K562 (cell line): ENCODE measurements around the gene TCHP. TPM values are rescaled to one million over a fixed set of nuclear protein-coding genes. Genes with fewer than 3 reads are reported as not detected.

Experiments
- ATAC-seq: fragments of 200-7000 bp; cut with Tn5 transposase; 3 replicates; pipeline ENCODE4 v1.9.1; 2020; ENCODE audit warnings: moderate library complexity
- BruUV-seq: library from RNA; stranded (reverse); fragments of 400-500 nt; replicated peaks from 2 replicates; lab custom pipeline; 2021; lab: Mats Ljungman, UMichigan
- CTCF ChIA-PET: fragments of 300-600 bp; formaldehyde crosslinking; extraction: SDS; loops from one replicate; lab custom pipeline; 2021; ENCODE audit warnings: low intra/inter-chr PET ratio; lab: Yijun Ruan, JAX
- POLR2A ChIA-PET: fragments of 300-600, 350-650 bp; sonication (Branson Sonifier 250); formaldehyde crosslinking; extraction: SDS; loops from one replicate; lab custom pipeline; 2021; ENCODE audit warnings: antibody characterized with exemption, inconsistent platforms; lab: Yijun Ruan, JAX
- DNase-seq, 4 experiments: peaks; one replicate each; pipeline versions ENCODE4 v3.0.0 to v3.0.0-alpha.2; 2011 to 2018; ENCODE audit warnings: low spot score in 3 of 4, mixed read lengths in 3 of 4; ENCODE audit errors: extremely low read depth in 1 of 4
- FAIRE-seq: peaks from 2 replicates; lab custom pipeline; 2011; peaks lifted over from hg19 to GRCh38; lab: Jason Lieb, UNC
- H2AFZ ChIP-seq: 2 replicates; pipeline ENCODE4 v1.6.0; 2011; ENCODE audit warnings: low read depth, low read length, control low read depth, inconsistent platforms
- H3K27ac ChIP-seq: fragments of 200-600 bp; 3 replicates; pipeline ENCODE4 v1.8.0; 2011; ENCODE audit warnings: low read depth, mild to moderate bottlenecking, control low read depth, inconsistent platforms, low read length, moderate library complexity, mixed read lengths; ENCODE audit errors: extremely low read depth
- H3K27me3 ChIP-seq, 2 experiments: fragments of 300-600 bp in 1 of 2; 2 replicates in 1 of 2; 3 replicates in 1 of 2; pipeline versions ENCODE4 v1.6.0 to v1.8.0; 2011; ENCODE audit warnings: inconsistent platforms in 2 of 2, low read length in 2 of 2, mild to moderate bottlenecking in 1 of 2, mixed read lengths in 1 of 2, moderate library complexity in 1 of 2; ENCODE audit not compliant: control insufficient read depth in 2 of 2, insufficient read depth in 2 of 2
- H3K36me3 ChIP-seq: fragments of 300-600 bp; 3 replicates; pipeline ENCODE4 v1.8.0; 2011; ENCODE audit warnings: mild to moderate bottlenecking, low read length, inconsistent platforms; ENCODE audit not compliant: control insufficient read depth, insufficient read depth
- H3K4me1 ChIP-seq, 2 experiments: fragments of 200-600 bp in 1 of 2; replicated peaks in 1 of 2; 2 replicates in 1 of 2; 3 replicates in 1 of 2; pipeline versions ENCODE4 v1.5.1 to v1.8.0; 2011; ENCODE audit warnings: inconsistent platforms in 2 of 2, low read length in 2 of 2, mild to moderate bottlenecking in 1 of 2, mixed read lengths in 1 of 2, moderate library complexity in 1 of 2; ENCODE audit not compliant: control insufficient read depth in 2 of 2, insufficient read depth in 2 of 2
- H3K4me2 ChIP-seq: 2 replicates; pipeline ENCODE4 v1.6.1; 2011; ENCODE audit warnings: low read length, control low read depth, inconsistent platforms, mixed read lengths; ENCODE audit not compliant: insufficient read depth
- H3K4me3 ChIP-seq: fragments of 200-600 bp; sonication (generic), shearing (Covaris generic); 2 replicates; pipeline ENCODE4 v1.5.1; 2016; ENCODE audit warnings: control low read depth, inconsistent platforms
- H3K79me2 ChIP-seq: fragments of 200-600 bp; 3 replicates; pipeline ENCODE4 v1.8.0; 2011; ENCODE audit warnings: low read length, inconsistent platforms; ENCODE audit not compliant: control insufficient read depth, insufficient read depth
- H3K9ac ChIP-seq, 2 experiments: 2 replicates each; pipeline versions ENCODE4 v1.6.0 to v1.6.1; 2011; ENCODE audit warnings: low read depth in 2 of 2, low read length in 2 of 2, control low read depth in 1 of 2, inconsistent platforms in 1 of 2, mild to moderate bottlenecking in 1 of 2, mixed read lengths in 1 of 2; ENCODE audit not compliant: insufficient read depth in 1 of 2
- H3K9me1 ChIP-seq: one replicate; pipeline ENCODE4 v1.6.0; 2011; ENCODE audit warnings: inconsistent platforms, mild to moderate bottlenecking, low read length, moderate library complexity; ENCODE audit not compliant: control insufficient read depth, insufficient read depth
- H3K9me3 ChIP-seq: replicated peaks from 2 replicates; pipeline ENCODE4 v1.5.1; 2011; ENCODE audit warnings: low read depth, low read length, inconsistent platforms; ENCODE audit not compliant: control insufficient read depth, insufficient read depth
- H4K20me1 ChIP-seq: replicated peaks from 2 replicates; pipeline ENCODE4 v1.6.1; 2011; ENCODE audit warnings: low read length, inconsistent platforms, mixed read lengths; ENCODE audit not compliant: control insufficient read depth, insufficient read depth
- ESRRA ChIP-seq: fragments of 450-650 bp; IDR thresholded peaks from 2 replicates; pipeline ENCODE4 v1.6.1; 2014; ENCODE audit warnings: low read depth, mild to moderate bottlenecking, moderate library complexity, borderline replicate concordance
- MGA ChIP-seq: fragments of 450-650 bp; IDR thresholded peaks from 2 replicates; pipeline ENCODE4 v1.6.1; 2016; ENCODE audit warnings: mild to moderate bottlenecking, moderate library complexity
- MLLT1 ChIP-seq, 2 experiments: fragments of 450-650 bp; IDR thresholded peaks; 2 replicates each; pipeline ENCODE4 v1.6.1; 2016
- PKNOX1 ChIP-seq: fragments of 450-650 bp; IDR thresholded peaks from 2 replicates; pipeline ENCODE4 v1.6.1; 2016
- POLR3G ChIP-seq: IDR thresholded peaks from 2 replicates; pipeline ENCODE4 v1.6.1; 2011; ENCODE audit not compliant: insufficient read length, insufficient replicate concordance; ENCODE audit errors: extremely low read depth
- RBM22 ChIP-seq: fragments of 200-400 bp; formaldehyde crosslinking; IDR thresholded peaks from 2 replicates; pipeline ENCODE4 v1.6.1; 2018; ENCODE audit warnings: low read length, low read depth; ENCODE audit not compliant: poor library complexity, severe bottlenecking
- RBM25 ChIP-seq: fragments of 200-400 bp; formaldehyde crosslinking; IDR thresholded peaks from 2 replicates; pipeline ENCODE4 v1.6.1; 2018; ENCODE audit warnings: low read length, low read depth, moderate library complexity; ENCODE audit not compliant: severe bottlenecking
- SP2 ChIP-seq: IDR thresholded peaks from 2 replicates; pipeline ENCODE4 v1.6.1; 2011; ENCODE audit warnings: mild to moderate bottlenecking, low read depth, low read length, moderate library complexity; ENCODE audit not compliant: poor library complexity, severe bottlenecking; ENCODE audit errors: extremely low read depth
- WGBS: fragments of 100-300 bp; shearing (Covaris generic); methylation state at CpG from one replicate; pipeline ENCODE4 v1.1.6; 2016; ENCODE audit warnings: low coverage, mixed read lengths; ENCODE audit not compliant: insufficient coverage; ENCODE audit errors: missing lambda C conversion rate; 5-methylcytosine and 5-hydroxymethylcytosine counted together
- in situ Hi-C: fragments of 300-500 bp; cut with MboI; formaldehyde crosslinking; loops from 4 replicates; pipeline ENCODE4 v1.15.0; 2018; ENCODE audit warnings: inconsistent platforms, mixed read lengths
- intact Hi-C: fragments of 100-400 bp; cut with micrococcal nuclease; formaldehyde crosslinking; loops from 2 replicates; pipeline ENCODE4 v1.14.2; 2022
- polyA plus RNA-seq, 8 experiments: library from polyadenylated mRNA; depleted of rRNA in 4 of 8; stranded (reverse) in 5 of 8; unstranded in 3 of 8; fragments of >200 nt; fragmentation: Nextera tagmentation in 2 of 8; fragmentation: Illumina TruSeq in 1 of 8; extraction: Ambion mirVana in 2 of 8; extraction: Trizol in 1 of 8; gene quantifications; 2 replicates each; pipeline versions ENCODE4 v1.2.1 to v1.2.3, GENCODE V29; 2011 to 2014; ENCODE audit warnings: inconsistent platforms in 1 of 8, missing spikeins in 1 of 8
- total RNA-seq, 7 experiments: library from RNA; depleted of rRNA in 6 of 7; stranded (reverse); fragments of >200 nt in 6 of 7; fragmentation: Illumina TruSeq in 2 of 7; extraction: Trizol in 2 of 7; gene quantifications; 2 replicates each; pipeline versions ENCODE4 v1.2.1 to v1.2.3, GENCODE V29; 2011 to 2021; ENCODE audit warnings: low replicate concordance in 1 of 7

The TCHP gene
- total and polyA plus RNA-seq, 9 of the 15 experiments (the other 6 are each of a cell fraction or from before 2014, with no cell fraction given): 3.4 to 30.4 (median 19.7) TPM

DNA sequence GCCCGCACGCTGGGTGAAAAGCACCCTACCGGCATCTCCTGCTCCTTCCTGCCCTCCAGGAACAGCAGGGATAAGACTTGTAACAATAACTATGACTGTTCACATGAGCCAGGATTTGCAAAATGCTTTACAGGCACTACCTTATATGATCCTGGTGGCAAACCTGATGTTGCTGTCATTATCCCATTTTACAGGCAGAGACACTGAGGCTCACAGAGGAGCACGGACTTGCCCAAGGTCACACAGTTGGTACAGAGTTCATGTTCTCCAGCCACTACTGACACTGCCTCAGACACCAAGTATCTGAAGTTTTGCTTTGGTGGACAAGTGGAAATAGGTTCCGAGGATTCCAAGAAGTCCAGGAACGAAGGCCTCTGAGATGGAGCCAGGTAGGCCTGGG is 42.4 kb upstream of the TCHP start:
- no peak for DNase-seq
- H3K4me3 ChIP-seq: no peak overlapping the region
- peaks cover 0 to 8% of the 10 kb centered on the region in 2 experiments; a peak in 3 of 5 replicates for H3K4me1 ChIP-seq
- intact Hi-C loops (loop anchor here (5.0 kb wide), 1 partner anchor 365 kb away; no protein-coding TSS in a partner anchor), in situ Hi-C loops (no loop called here)
- H4K20me1 ChIP-seq: no peaks in the 10 kb centered on the region
- H3K27me3 ChIP-seq: peaks cover 0 to 14% of the 10 kb centered on the region in 2 experiments; a peak in 2 of 5 replicates
- no peaks in the 10 kb centered on the region for H3K36me3 ChIP-seq
- ChIA-PET POLR2A (interaction anchor here (1.3 kb wide), 1 partner anchor 15 kb away, joined by 3 read pairs; no protein-coding TSS in a partner anchor), CTCF (no interaction called here)
- no peaks in the 10 kb centered on the region for H3K79me2 ChIP-seq
- no peak overlapping the region for H2AFZ ChIP-seq
- H3K4me2 ChIP-seq: no peak overlapping the region
- no peaks in the 10 kb centered on the region for H3K9me3 ChIP-seq
- no peaks in the 10 kb centered on the region for H3K9me1 ChIP-seq
- no peak for ATAC-seq
- H3K27ac ChIP-seq: no peak overlapping the region
- no peak for FAIRE-seq
- no peak overlapping the region for H3K9ac ChIP-seq
- no TSS peak for BruUV-seq
- 75% methylated on average over 6 of the region's 6 CpGs for WGBS
- no peak for TF ChIP-seq RBM22
- TF ChIP-seq RBM25: peak; percentile 55
- TF ChIP-seq POLR3G: no peak
- no peak for TF ChIP-seq MGA
- no peak for TF ChIP-seq MLLT1 (IDR thresholded peaks at IDR 0.05)
- no peak for TF ChIP-seq SP2
- no peak for TF ChIP-seq PKNOX1
- peak; percentile 54; the same call in 1 of the 2 replicates for TF ChIP-seq ESRRA
